ENCODE results near the gene IFI16.
"Not testable (repeated sequence)": the region's sequence is repeated elsewhere in the genome, so short reads cannot be mapped to it uniquely, and the experiment has no call there.

Gene IFI16

GRCh38 chr1:159098596-159098995 is 88.9 kb downstream of the IFI16 start:
- DNase-seq (ENCODE audit: low spot score) = no peak

GRCh38 chr1:159100589-159100988 is 90.9 kb downstream of the IFI16 start:
- no peak for DNase-seq (ENCODE audit: low spot score)

- DNase-seq (ENCODE audit: low spot score) = not testable (repeated sequence)
These were observed 93.3 kb downstream of the IFI16 start for GRCh38 chr1:159103021-159103420.

Data from ecto neural progenitor cell (in vitro differentiated cells).